Neuron (in vitro differentiated cells): ENCODE data around the gene HABP4.
A peak's percentile ranks its signal among the peaks of the same experiment; 100 is the strongest.

Experiments used
- H2AFZ ChIP-seq: one replicate; pipeline ENCODE4 v1.6.1; 2013; ENCODE audit warnings: low read depth, mild to moderate bottlenecking, inconsistent platforms, low read length, moderate library complexity
- H3K27me3 ChIP-seq: one replicate; pipeline ENCODE4 v1.6.1; 2013; ENCODE audit warnings: low read length; ENCODE audit not compliant: insufficient read depth
- H3K36me3 ChIP-seq: one replicate; pipeline ENCODE4 v1.6.1; 2013; ENCODE audit warnings: low read length; ENCODE audit not compliant: insufficient read depth
- H3K4me1 ChIP-seq: one replicate; pipeline ENCODE4 v1.6.1; 2013; ENCODE audit warnings: low read length; ENCODE audit not compliant: insufficient read depth
- H3K4me3 ChIP-seq: 2 replicates; pipeline ENCODE4 v1.5.1; 2013; ENCODE audit warnings: mild to moderate bottlenecking, low read length, moderate library complexity
- H3K9me3 ChIP-seq: one replicate; pipeline ENCODE4 v1.6.1; 2013; ENCODE audit warnings: low read length

The HABP4 gene

GRCh38 chr9:96442491-96442890, 7.5 kb upstream of the HABP4 start:
- Histone ChIP-seq H3K9me3 (no peaks in the 10 kb centered on the region), H2AFZ (no peak overlapping the region), H3K27me3 (no peaks in the 10 kb centered on the region), H3K4me3 (no peak overlapping the region), H3K36me3 (no peaks in the 10 kb centered on the region), H3K4me1 (no peaks in the 10 kb centered on the region)

- Histone ChIP-seq H3K27me3 (no peaks in the 10 kb centered on the region), H3K36me3 (no peaks in the 10 kb centered on the region), H2AFZ (no peak overlapping the region), H3K9me3 (no peaks in the 10 kb centered on the region), H3K4me1 (peaks cover 16% of the 10 kb centered on the region), H3K4me3 (no peak overlapping the region)
These were observed 2.6 kb upstream of the HABP4 start for GRCh38 chr9:96447406-96447805.

DNA sequence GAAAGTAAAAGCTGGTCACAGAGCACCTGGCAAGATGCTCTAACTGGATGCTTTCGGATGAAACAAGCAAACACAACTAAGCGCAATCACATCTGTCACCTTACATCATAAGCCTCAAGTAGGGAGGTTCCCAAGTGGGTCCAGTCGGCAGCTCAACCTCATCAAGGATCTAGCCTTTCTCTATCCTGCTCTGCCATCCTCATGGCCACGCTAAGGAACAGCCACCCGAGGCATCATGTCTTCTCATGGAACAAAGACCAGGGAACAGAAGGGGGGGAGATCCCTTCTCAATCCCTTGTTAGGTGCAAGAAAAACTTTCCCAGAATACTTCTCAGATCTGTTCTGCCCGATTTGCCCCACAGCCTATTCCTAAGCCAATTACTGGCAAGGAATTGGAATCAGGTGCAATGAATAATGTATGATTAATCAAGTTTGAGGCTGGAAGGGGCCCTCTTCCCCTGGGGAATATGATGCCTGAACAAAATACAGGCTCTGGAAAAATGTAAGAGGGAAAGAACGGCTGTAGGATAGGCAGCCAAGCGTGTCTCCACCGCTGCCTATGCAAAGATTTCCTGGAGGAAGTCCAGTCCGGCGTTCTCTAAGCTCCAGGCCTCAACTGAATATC, 1.3 kb upstream of the HABP4 start:
- Histone ChIP-seq H3K27me3 (no peaks in the 10 kb centered on the region), H3K4me1 (peaks cover 18% of the 10 kb centered on the region), H3K9me3 (no peaks in the 10 kb centered on the region), H3K36me3 (no peaks in the 10 kb centered on the region), H2AFZ (peak overlapping the region; percentile 22), H3K4me3 (peak overlapping the region; percentile 58)

DNA sequence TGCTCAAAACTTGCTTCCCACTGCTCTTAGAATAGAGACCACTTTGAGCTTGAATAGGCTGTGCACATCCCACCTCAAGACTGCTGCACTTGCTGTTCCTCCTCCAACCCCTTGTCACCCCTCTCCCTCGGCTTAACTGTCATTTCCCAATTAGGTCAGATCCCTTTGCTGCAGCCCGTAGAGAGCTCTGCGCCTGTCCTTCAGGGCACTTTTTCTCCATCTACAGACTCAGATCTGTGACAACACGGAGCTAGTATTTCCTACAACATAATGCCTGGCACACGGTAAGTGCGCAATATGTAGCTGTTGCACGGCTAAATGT, 485 bp upstream of the HABP4 start:
- peak overlapping the region; percentile 22 for H2AFZ ChIP-seq
- no peaks in the 10 kb centered on the region for H3K27me3 ChIP-seq
- no peaks in the 10 kb centered on the region for H3K9me3 ChIP-seq
- peaks cover 20% of the 10 kb centered on the region for H3K4me1 ChIP-seq
- peaks cover under 1% of the 10 kb centered on the region for H3K36me3 ChIP-seq
- H3K4me3 ChIP-seq = peak overlapping the region; percentile 58

- peaks cover 2% of the 10 kb centered on the region for H3K36me3 ChIP-seq
- no peaks in the 10 kb centered on the region for H3K27me3 ChIP-seq
- H3K9me3 ChIP-seq = no peaks in the 10 kb centered on the region
- peak overlapping the region; percentile 58 for H3K4me3 ChIP-seq
- H3K4me1 ChIP-seq = peaks cover 20% of the 10 kb centered on the region
- H2AFZ ChIP-seq = peak overlapping the region; percentile 62
These were observed 902 bp downstream of the HABP4 start for GRCh38 chr9:96450613-96451528.

GRCh38 chr9:96453625-96454024, 3.7 kb downstream of the HABP4 start:
- no peak overlapping the region for H3K4me3 ChIP-seq
- peaks cover 5% of the 10 kb centered on the region for H3K36me3 ChIP-seq
- H3K9me3 ChIP-seq = no peaks in the 10 kb centered on the region
- H2AFZ ChIP-seq = no peak overlapping the region
- peaks cover 18% of the 10 kb centered on the region for H3K4me1 ChIP-seq
- H3K27me3 ChIP-seq = no peaks in the 10 kb centered on the region

DNA sequence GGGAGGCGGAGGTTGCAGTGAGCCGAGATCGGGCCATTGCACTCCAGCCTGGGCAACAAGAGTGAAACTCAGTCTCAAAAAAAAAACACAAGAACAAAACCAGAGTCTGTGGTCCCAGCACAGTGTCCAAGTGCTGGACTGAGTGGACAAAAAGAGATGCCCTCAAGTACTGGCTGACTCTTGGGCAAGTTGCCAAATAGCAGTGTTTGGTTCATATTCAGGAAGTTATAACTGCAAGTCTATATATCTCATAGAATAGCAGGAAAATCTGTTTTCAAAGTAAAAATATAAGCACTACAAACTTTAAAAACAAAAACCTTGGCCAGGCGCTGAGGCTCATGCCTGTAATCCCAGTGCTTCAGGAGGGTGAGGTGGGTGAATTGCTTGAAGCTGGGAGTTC, 7.3 kb downstream of the HABP4 start:
- Histone ChIP-seq H3K4me3 (no peak overlapping the region), H3K27me3 (no peaks in the 10 kb centered on the region), H3K4me1 (peaks cover 5% of the 10 kb centered on the region), H3K36me3 (peaks cover 26% of the 10 kb centered on the region), H2AFZ (no peak overlapping the region), H3K9me3 (no peaks in the 10 kb centered on the region)

- no peaks in the 10 kb centered on the region for H3K27me3 ChIP-seq
- no peaks in the 10 kb centered on the region for H3K9me3 ChIP-seq
- no peak overlapping the region for H3K4me3 ChIP-seq
- H2AFZ ChIP-seq = no peak overlapping the region
- peaks cover 26% of the 10 kb centered on the region for H3K36me3 ChIP-seq
- H3K4me1 ChIP-seq = peaks cover 5% of the 10 kb centered on the region
These were observed 8.3 kb downstream of the HABP4 start for GRCh38 chr9:96458226-96458625.

GRCh38 chr9:96459268-96460007, 9.5 kb downstream of the HABP4 start:
- Histone ChIP-seq H2AFZ (no peak overlapping the region), H3K9me3 (no peaks in the 10 kb centered on the region), H3K36me3 (peaks cover 34% of the 10 kb centered on the region), H3K27me3 (no peaks in the 10 kb centered on the region), H3K4me1 (no peaks in the 10 kb centered on the region), H3K4me3 (no peak overlapping the region)

DNA sequence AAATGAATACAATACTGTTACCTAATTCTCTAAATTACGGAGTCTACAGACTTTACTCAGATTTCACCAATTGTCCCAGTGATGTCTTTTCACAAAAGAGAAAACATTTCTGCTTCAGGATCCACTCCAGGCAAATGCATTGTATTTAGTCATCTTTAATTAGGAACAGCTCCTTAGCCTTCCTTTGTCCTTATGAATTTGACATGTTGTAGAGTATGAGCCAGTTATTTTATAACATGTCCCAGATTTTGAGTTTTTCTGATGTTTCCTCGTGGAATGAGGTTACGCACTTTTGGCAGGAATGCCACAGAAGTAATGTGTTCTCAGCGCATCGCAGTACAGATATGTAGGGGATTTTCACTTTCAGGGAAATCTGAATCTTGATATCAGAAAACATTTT, 10.5 kb downstream of the HABP4 start:
- no peaks in the 10 kb centered on the region for H3K9me3 ChIP-seq
- H3K4me1 ChIP-seq = no peaks in the 10 kb centered on the region
- H2AFZ ChIP-seq = no peak overlapping the region
- peaks cover 39% of the 10 kb centered on the region for H3K36me3 ChIP-seq
- H3K4me3 ChIP-seq = no peak overlapping the region
- H3K27me3 ChIP-seq = no peaks in the 10 kb centered on the region

DNA sequence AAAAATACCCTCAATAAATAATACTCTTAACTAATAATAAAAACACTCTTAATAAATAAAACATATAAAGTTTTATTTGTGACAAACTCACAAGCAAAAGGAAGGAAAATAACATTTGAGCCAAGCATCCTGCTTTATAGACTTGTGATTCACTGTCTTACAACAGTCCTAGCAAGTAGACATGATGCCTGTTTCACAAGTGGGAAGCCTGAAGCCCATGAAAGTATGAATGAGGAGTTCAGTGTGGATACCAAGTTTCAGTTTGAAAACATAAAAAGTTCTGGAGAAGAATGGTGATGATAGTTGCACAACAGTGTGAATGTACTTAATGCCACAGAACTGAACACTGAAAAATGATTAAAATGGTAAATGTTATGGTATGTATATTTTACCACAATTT, 10.9 kb downstream of the HABP4 start:
- Histone ChIP-seq H3K9me3 (no peaks in the 10 kb centered on the region), H3K27me3 (no peaks in the 10 kb centered on the region), H3K4me3 (no peak overlapping the region), H3K36me3 (peaks cover 43% of the 10 kb centered on the region), H2AFZ (no peak overlapping the region), H3K4me1 (no peaks in the 10 kb centered on the region)

- Histone ChIP-seq H3K27me3 (no peaks in the 10 kb centered on the region), H3K4me3 (no peak overlapping the region), H3K4me1 (no peaks in the 10 kb centered on the region), H3K36me3 (peaks cover 48% of the 10 kb centered on the region), H2AFZ (no peak overlapping the region), H3K9me3 (no peaks in the 10 kb centered on the region)
These were observed 11.4 kb downstream of the HABP4 start for GRCh38 chr9:96461336-96461735.

- no peak overlapping the region for H2AFZ ChIP-seq
- H3K4me3 ChIP-seq = no peak overlapping the region
- H3K9me3 ChIP-seq = no peaks in the 10 kb centered on the region
- peaks cover 54% of the 10 kb centered on the region for H3K36me3 ChIP-seq
- no peaks in the 10 kb centered on the region for H3K4me1 ChIP-seq
- H3K27me3 ChIP-seq = no peaks in the 10 kb centered on the region
These were observed 12.6 kb downstream of the HABP4 start for GRCh38 chr9:96462541-96462940.
